Measurements from ENCODE around the gene SGO2. TPM values are rescaled to one million over a fixed set of nuclear protein-coding genes. Genes with fewer than 3 reads are reported as not detected.
A peak's percentile ranks its signal among the peaks of the same experiment; 100 is the strongest.

Gene SGO2
- total and polyA plus RNA-seq, 2 of the 13 experiments (the other 11 are each of a cell fraction or from before 2014, with no cell fraction given), result 5.1 to 16.2 TPM

DNA sequence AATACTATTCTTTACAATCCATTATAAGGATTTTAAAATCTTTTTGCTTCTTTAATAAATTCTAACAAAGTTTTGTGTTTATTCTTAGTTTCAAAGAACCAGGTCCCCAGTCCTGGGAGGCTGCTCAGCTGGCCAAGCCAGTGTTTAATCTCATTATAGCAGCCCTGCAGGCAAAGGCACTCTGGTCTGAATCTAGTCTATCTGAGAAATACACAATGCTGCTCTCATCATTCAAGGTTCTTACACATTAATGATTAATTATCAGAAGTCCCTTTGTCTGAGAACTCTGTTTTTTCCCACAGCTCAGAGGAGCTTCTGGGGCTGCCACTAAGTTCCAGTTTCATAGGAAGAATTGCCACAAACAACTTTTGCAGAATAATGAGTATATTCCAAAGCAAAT is 43.8 kb upstream of the SGO2 start:
- H3K4me3 ChIP-seq (replicated peaks in 1 of 3; ENCODE audit: insufficient read depth in 1 of 3, low read depth in 2 of 3, low read length in 3 of 3), result no peak overlapping the region
- TF ChIP-seq, protein P1, sequence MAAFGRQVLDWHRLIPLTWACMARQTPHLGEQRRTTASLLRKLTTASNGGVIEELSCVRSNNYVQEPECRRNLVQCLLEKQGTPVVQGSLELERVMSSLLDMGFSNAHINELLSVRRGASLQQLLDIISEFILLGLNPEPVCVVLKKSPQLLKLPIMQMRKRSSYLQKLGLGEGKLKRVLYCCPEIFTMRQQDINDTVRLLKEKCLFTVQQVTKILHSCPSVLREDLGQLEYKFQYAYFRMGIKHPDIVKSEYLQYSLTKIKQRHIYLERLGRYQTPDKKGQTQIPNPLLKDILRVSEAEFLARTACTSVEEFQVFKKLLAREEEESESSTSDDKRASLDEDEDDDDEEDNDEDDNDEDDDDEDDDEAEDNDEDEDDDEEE (CRISPR knock-in tag; IDR thresholded peaks at IDR 0.05), result no peak
- TF ChIP-seq, protein P2, sequence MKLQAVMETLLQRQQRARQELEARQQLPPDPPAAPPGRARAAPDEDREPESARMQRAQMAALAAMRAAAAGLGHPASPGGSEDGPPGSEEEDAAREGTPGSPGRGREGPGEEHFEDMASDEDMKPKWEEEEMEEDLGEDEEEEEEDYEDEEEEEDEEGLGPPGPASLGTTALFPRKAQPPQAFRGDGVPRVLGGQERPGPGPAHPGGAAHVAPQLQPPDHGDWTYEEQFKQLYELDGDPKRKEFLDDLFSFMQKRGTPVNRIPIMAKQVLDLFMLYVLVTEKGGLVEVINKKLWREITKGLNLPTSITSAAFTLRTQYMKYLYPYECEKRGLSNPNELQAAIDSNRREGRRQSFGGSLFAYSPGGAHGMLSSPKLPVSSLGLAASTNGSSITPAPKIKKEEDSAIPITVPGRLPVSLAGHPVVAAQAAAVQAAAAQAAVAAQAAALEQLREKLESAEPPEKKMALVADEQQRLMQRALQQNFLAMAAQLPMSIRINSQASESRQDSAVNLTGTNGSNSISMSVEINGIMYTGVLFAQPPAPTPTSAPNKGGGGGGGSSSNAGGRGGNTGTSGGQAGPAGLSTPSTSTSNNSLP (IDR thresholded peaks at IDR 0.05; ENCODE audit: low read depth, low read length), result peak; percentile 84
- 0 out of 2 replicates have a peak, but pooled peaks have one; percentile 14 for TF ChIP-seq MIXL1 (CRISPR knock-in tag; IDR thresholded peaks at IDR 0.05)
- TF ChIP-seq, protein P3, sequence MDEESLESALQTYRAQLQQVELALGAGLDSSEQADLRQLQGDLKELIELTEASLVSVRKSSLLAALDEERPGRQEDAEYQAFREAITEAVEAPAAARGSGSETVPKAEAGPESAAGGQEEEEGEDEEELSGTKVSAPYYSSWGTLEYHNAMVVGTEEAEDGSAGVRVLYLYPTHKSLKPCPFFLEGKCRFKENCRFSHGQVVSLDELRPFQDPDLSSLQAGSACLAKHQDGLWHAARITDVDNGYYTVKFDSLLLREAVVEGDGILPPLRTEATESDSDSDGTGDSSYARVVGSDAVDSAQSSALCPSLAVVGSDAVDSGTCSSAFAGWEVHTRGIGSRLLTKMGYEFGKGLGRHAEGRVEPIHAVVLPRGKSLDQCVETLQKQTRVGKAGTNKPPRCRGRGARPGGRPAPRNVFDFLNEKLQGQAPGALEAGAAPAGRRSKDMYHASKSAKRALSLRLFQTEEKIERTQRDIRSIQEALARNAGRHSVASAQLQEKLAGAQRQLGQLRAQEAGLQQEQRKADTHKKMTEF (CRISPR knock-in tag; IDR thresholded peaks at IDR 0.05), result no peak
- TF ChIP-seq SOX13 (IDR thresholded peaks at IDR 0.05), result no peak
- TF ChIP-seq SOX13 (CRISPR knock-in tag; conservative IDR thresholded peaks at IDR 0.05 in 1 of 2, IDR thresholded peaks at IDR 0.05 in 1 of 2), result peak in 1 of 2 experiments; percentile 58; a peak in 2 of 4 replicates
- TF ChIP-seq, protein P4, sequence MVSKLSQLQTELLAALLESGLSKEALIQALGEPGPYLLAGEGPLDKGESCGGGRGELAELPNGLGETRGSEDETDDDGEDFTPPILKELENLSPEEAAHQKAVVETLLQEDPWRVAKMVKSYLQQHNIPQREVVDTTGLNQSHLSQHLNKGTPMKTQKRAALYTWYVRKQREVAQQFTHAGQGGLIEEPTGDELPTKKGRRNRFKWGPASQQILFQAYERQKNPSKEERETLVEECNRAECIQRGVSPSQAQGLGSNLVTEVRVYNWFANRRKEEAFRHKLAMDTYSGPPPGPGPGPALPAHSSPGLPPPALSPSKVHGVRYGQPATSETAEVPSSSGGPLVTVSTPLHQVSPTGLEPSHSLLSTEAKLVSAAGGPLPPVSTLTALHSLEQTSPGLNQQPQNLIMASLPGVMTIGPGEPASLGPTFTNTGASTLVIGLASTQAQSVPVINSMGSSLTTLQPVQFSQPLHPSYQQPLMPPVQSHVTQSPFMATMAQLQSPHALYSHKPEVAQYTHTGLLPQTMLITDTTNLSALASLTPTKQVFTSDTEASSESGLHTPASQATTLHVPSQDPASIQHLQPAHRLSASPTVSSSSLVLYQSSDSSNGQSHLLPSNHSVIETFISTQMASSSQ (IDR thresholded peaks at IDR 0.05; ENCODE audit: low read depth), result peak; percentile 58
- TF ChIP-seq, protein P4 (CRISPR knock-in tag; IDR thresholded peaks at IDR 0.05; ENCODE audit: borderline replicate concordance), result no peak
- no peak for TF ChIP-seq SCMH1 (CRISPR knock-in tag; IDR thresholded peaks at IDR 0.05; ENCODE audit: borderline replicate concordance)
- TF ChIP-seq SOX6 (IDR thresholded peaks at IDR 0.05), result no peak
- TF ChIP-seq SOX6 (CRISPR knock-in tag; IDR thresholded peaks at IDR 0.05), result peak; percentile 44; the same call in 1 of the 2 replicates
- no peak for TF ChIP-seq ZNF253 (CRISPR knock-in tag; IDR thresholded peaks at IDR 0.05; ENCODE audit: borderline replicate concordance)
- TF ChIP-seq SOX5 (CRISPR knock-in tag; IDR thresholded peaks at IDR 0.05; ENCODE audit: borderline replicate concordance), result peak; percentile 16; the same call in 1 of the 2 replicates
- ChIA-PET CTCF (ENCODE audit: low intra/inter-chr PET ratio, low total read pairs) (no interaction called here), POLR2A (interaction anchor here (0.6 to 2.7 kb wide), 4 partner anchors 27 to 400 kb away, joined by 3 to 10 read pairs (median 5); partner anchors contain the start of genes KCTD18 and SPATS2L)
- peaks cover 12 to 21% of the 10 kb centered on the region in 2 experiments; a peak in 4 of 5 replicates for H3K36me3 ChIP-seq (replicated peaks in 1 of 2; ENCODE audit: control insufficient read depth in 1 of 2, insufficient read depth in 2 of 2, low read length in 2 of 2)
- no peak overlapping the region for H2AFZ ChIP-seq (ENCODE audit: low read length)
- intact Hi-C loops (cut with micrococcal nuclease; ENCODE audit: unreplicated experiment) (loop anchor here (2.0 to 10.0 kb wide), 2 partner anchors 29 to 253 kb away; partner anchors contain the start of gene KCTD18), in situ Hi-C loops (cut with HindIII; ENCODE audit: extremely low pct_ligation_motif_present, low pct_unique_long_range_greater_than_20kb) (loop anchor here (10.0 kb wide), 2 partner anchors 223 to 507 kb away; no protein-coding TSS in a partner anchor)
- DNase-seq (ENCODE audit: low spot score) (peak; percentile 75), FAIRE-seq (no peak), ATAC-seq (peak; percentile 57)
- H3K9me3 ChIP-seq (ENCODE audit: low read length), result no peaks in the 10 kb centered on the region
- H3K4me2 ChIP-seq (ENCODE audit: low read depth, low read length), result no peak overlapping the region
- no peaks in the 10 kb centered on the region for H3K79me2 ChIP-seq (ENCODE audit: insufficient read depth, low read length)
- no peak overlapping the region for H3K9ac ChIP-seq (ENCODE audit: insufficient read depth, low read depth, low read length)
- peaks cover 71% of the 10 kb centered on the region for H3K4me1 ChIP-seq (ENCODE audit: insufficient read depth, low read length)
- no TSS peak for BruUV-seq (replicated peaks)
- H4K20me1 ChIP-seq (ENCODE audit: insufficient read depth, low read length), result no peaks in the 10 kb centered on the region
- peak overlapping the region; percentile 31 for H3K27ac ChIP-seq (ENCODE audit: extremely low read length, insufficient read depth, low read length)
- H3K27me3 ChIP-seq (ENCODE audit: control insufficient read depth in 1 of 2, insufficient read depth in 2 of 2, low read length in 2 of 2), result no peaks in the 10 kb centered on the region

Measured in HepG2 (cell line).